ENCODE results near the gene ATP6V1A.

DNA sequence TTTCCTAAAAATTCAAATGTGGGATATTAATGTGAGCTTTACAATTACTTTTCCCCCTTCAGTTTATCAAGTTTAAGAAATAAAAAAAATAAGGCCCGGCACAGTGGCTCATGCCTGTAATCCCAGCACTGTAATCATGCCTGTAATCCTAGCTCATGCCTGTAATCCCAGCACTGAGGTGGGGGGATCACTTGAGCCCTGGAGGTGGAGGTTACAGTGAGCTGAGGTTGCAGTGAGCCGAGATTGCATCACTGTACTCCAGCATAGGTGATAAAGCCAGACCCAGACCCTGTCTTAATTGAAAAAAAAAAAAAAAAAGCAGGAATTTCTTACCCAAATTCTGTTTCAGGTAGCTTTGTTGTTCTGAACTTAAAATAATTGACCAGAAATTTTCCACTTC, 17.9 kb downstream of the ATP6V1A start:
- TF ChIP-seq, protein P1, sequence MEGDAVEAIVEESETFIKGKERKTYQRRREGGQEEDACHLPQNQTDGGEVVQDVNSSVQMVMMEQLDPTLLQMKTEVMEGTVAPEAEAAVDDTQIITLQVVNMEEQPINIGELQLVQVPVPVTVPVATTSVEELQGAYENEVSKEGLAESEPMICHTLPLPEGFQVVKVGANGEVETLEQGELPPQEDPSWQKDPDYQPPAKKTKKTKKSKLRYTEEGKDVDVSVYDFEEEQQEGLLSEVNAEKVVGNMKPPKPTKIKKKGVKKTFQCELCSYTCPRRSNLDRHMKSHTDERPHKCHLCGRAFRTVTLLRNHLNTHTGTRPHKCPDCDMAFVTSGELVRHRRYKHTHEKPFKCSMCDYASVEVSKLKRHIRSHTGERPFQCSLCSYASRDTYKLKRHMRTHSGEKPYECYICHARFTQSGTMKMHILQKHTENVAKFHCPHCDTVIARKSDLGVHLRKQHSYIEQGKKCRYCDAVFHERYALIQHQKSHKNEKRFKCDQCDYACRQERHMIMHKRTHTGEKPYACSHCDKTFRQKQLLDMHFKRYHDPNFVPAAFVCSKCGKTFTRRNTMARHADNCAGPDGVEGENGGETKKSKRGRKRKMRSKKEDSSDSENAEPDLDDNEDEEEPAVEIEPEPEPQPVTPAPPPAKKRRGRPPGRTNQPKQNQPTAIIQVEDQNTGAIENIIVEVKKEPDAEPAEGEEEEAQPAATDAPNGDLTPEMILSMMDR (IDR thresholded peaks at IDR 0.05): no peak
- no peak for TF ChIP-seq EZH2 (IDR thresholded peaks at IDR 0.05; ENCODE audit: borderline replicate concordance, insufficient read depth, low read depth, low read length, poor library complexity, severe bottlenecking)
